NCI-H2029 treated with DMSO at 0.1 percent for 48 hours (cell line): ENCODE data around the gene LTBP2.

Experiments
- DNase-seq: peaks from one replicate; lab custom pipeline; 2025; lab: John Stamatoyannopoulos, UW

The LTBP2 gene

GRCh38 chr14:74638066-74638465 lies 26.0 kb upstream of the LTBP2 start:
- DNase-seq = no peak

GRCh38 chr14:74637178-74637550 lies 25.1 kb upstream of the LTBP2 start:
- DNase-seq = no peak

- DNase-seq = no peak
These were observed 24.6 kb upstream of the LTBP2 start for GRCh38 chr14:74636424-74637177.

- no peak for DNase-seq
These were observed 23.8 kb upstream of the LTBP2 start for GRCh38 chr14:74635847-74636246.

- no peak for DNase-seq
These were observed 22.9 kb upstream of the LTBP2 start for GRCh38 chr14:74634964-74635363.

GRCh38 chr14:74634481-74634880 lies 22.4 kb upstream of the LTBP2 start:
- DNase-seq = no peak

- no peak for DNase-seq
These were observed 19.0 kb upstream of the LTBP2 start for GRCh38 chr14:74630881-74631690.

- DNase-seq = no peak
These were observed 16.4 kb upstream of the LTBP2 start for GRCh38 chr14:74628418-74628817.

- no peak for DNase-seq
These were observed 15.0 kb upstream of the LTBP2 start for GRCh38 chr14:74627076-74627475.

GRCh38 chr14:74622257-74622656 lies 10.2 kb upstream of the LTBP2 start:
- DNase-seq = no peak

- no peak for DNase-seq
These were observed 9.5 kb upstream of the LTBP2 start for GRCh38 chr14:74621556-74621955.

- DNase-seq = no peak
These were observed 8.9 kb upstream of the LTBP2 start for GRCh38 chr14:74620923-74621322.

GRCh38 chr14:74620497-74620921 lies 8.5 kb upstream of the LTBP2 start:
- DNase-seq = no peak

- DNase-seq = no peak
These were observed 7.7 kb upstream of the LTBP2 start for GRCh38 chr14:74619672-74620131.

GRCh38 chr14:74618078-74618952 lies 6.3 kb upstream of the LTBP2 start:
- no peak for DNase-seq

- DNase-seq = no peak
These were observed 5.1 kb upstream of the LTBP2 start for GRCh38 chr14:74616996-74617700.

GRCh38 chr14:74616507-74616906 lies 4.5 kb upstream of the LTBP2 start:
- no peak for DNase-seq

GRCh38 chr14:74615735-74616134 lies 3.7 kb upstream of the LTBP2 start:
- no peak for DNase-seq

- DNase-seq = no peak
These were observed 2.8 kb upstream of the LTBP2 start for GRCh38 chr14:74614508-74615495.

- DNase-seq = no peak
These were observed 1.3 kb upstream of the LTBP2 start for GRCh38 chr14:74613211-74613914.
